ENCODE measurements around the gene DAD1. TPM values are rescaled to one million over a fixed set of nuclear protein-coding genes. Genes with fewer than 3 reads are reported as not detected.
A peak's percentile ranks its signal among the peaks of the same experiment; 100 is the strongest.
"Not testable (repeated sequence)": the region's sequence is repeated elsewhere in the genome, so short reads cannot be mapped to it uniquely, and the experiment has no call there.

Gene DAD1
- total RNA-seq, 2 donors from 2014 or later = 176 to 193 TPM

- WGBS, 2 experiments (ENCODE audit: insufficient coverage in 1 of 2, insufficient read length in 1 of 2) = 4 to 6% methylated on average over 13 to 16 of the region's 17 CpGs
- Histone ChIP-seq H3K27me3 (ENCODE audit: control insufficient read depth, insufficient read depth, low read length, poor library complexity, severe bottlenecking) (no peaks in the 10 kb centered on the region), H3K9me3 (ENCODE audit: control insufficient read depth, low read length) (no peaks in the 10 kb centered on the region), H3K4me3 (ENCODE audit: low read length) (peak overlapping the region; percentile 99), H3K4me1 (ENCODE audit: control insufficient read depth, insufficient read depth, low read length) (peaks cover 1% of the 10 kb centered on the region), H3K36me3 (ENCODE audit: control insufficient read depth, insufficient read depth, low read length) (peaks cover 27% of the 10 kb centered on the region), H3K9ac (ENCODE audit: extremely low read depth, low read length, poor library complexity, severe bottlenecking) (peak overlapping the region; percentile 84), H3K27ac (ENCODE audit: low read depth, low read length) (peak overlapping the region; percentile 12)
- H3K9me3 Mint-ChIP-seq = no peaks in the 10 kb centered on the region
- TF ChIP-seq CTCF (conservative IDR thresholded peaks at IDR 0.05) = no peak
- H3K27me3 Mint-ChIP-seq (ENCODE audit: insufficient read depth) = no peaks in the 10 kb centered on the region
- peak overlapping the region; percentile 97 for H3K27ac Mint-ChIP-seq
- H3K4me3 Mint-ChIP-seq = peak overlapping the region; percentile 96
- peaks cover 23% of the 10 kb centered on the region for H3K36me3 Mint-ChIP-seq (ENCODE audit: low read depth)
- H3K4me1 Mint-ChIP-seq = peaks cover 55% of the 10 kb centered on the region
- DNase-seq = no peak
Observed at GRCh38 chr14:22588526-22589095, 413 bp downstream of the DAD1 start.

GRCh38 chr14:22587677-22588422 is 1.2 kb downstream of the DAD1 start:
- H3K4me1 Mint-ChIP-seq = peaks cover 49% of the 10 kb centered on the region
- not testable (repeated sequence) for H3K9me3 ChIP-seq (ENCODE audit: control insufficient read depth, low read length); H3K9me3 Mint-ChIP-seq; H3K4me1 ChIP-seq (ENCODE audit: control insufficient read depth, insufficient read depth, low read length); DNase-seq; H3K27me3 Mint-ChIP-seq (ENCODE audit: insufficient read depth); H3K27ac ChIP-seq (ENCODE audit: low read depth, low read length); H3K27me3 ChIP-seq (ENCODE audit: control insufficient read depth, insufficient read depth, low read length, poor library complexity, severe bottlenecking)
- Histone ChIP-seq H3K4me3 (ENCODE audit: low read length) (peak overlapping the region; percentile 99), H3K9ac (ENCODE audit: extremely low read depth, low read length, poor library complexity, severe bottlenecking) (peak overlapping the region; percentile 84), H3K36me3 (ENCODE audit: control insufficient read depth, insufficient read depth, low read length) (peaks cover 32% of the 10 kb centered on the region)
- WGBS, 2 experiments (ENCODE audit: insufficient coverage in 1 of 2, insufficient read length in 1 of 2) = 84 to 90% methylated on average over 8 to 10 of the region's 10 CpGs
- peaks cover 30% of the 10 kb centered on the region for H3K36me3 Mint-ChIP-seq (ENCODE audit: low read depth)
- H3K27ac Mint-ChIP-seq = peak overlapping the region; percentile 97
- peak overlapping the region; percentile 96 for H3K4me3 Mint-ChIP-seq

GRCh38 chr14:22587247-22587646 is 1.8 kb downstream of the DAD1 start:
- H3K9me3 Mint-ChIP-seq = no peaks in the 10 kb centered on the region
- H3K4me3 Mint-ChIP-seq = peak overlapping the region; percentile 96
- H3K4me1 Mint-ChIP-seq = peaks cover 43% of the 10 kb centered on the region
- H3K27me3 Mint-ChIP-seq (ENCODE audit: insufficient read depth) = no peaks in the 10 kb centered on the region
- WGBS, 2 experiments (ENCODE audit: insufficient coverage in 1 of 2, insufficient read length in 1 of 2) = 94 to 97% methylated on average over 4 to 5 of the region's 5 CpGs
- no peaks in the 10 kb centered on the region for H3K4me1 ChIP-seq (ENCODE audit: control insufficient read depth, insufficient read depth, low read length)
- no peaks in the 10 kb centered on the region for H3K9me3 ChIP-seq (ENCODE audit: control insufficient read depth, low read length)
- no peaks in the 10 kb centered on the region for H3K27me3 ChIP-seq (ENCODE audit: control insufficient read depth, insufficient read depth, low read length, poor library complexity, severe bottlenecking)
- H3K27ac ChIP-seq (ENCODE audit: low read depth, low read length) = no peak overlapping the region
- DNase-seq = no peak
- no peak overlapping the region for H3K9ac ChIP-seq (ENCODE audit: extremely low read depth, low read length, poor library complexity, severe bottlenecking)
- no peak for TF ChIP-seq CTCF (conservative IDR thresholded peaks at IDR 0.05)
- peaks cover 32% of the 10 kb centered on the region for H3K36me3 Mint-ChIP-seq (ENCODE audit: low read depth)
- H3K4me3 ChIP-seq (ENCODE audit: low read length) = peak overlapping the region; percentile 99
- H3K36me3 ChIP-seq (ENCODE audit: control insufficient read depth, insufficient read depth, low read length) = peaks cover 32% of the 10 kb centered on the region
- H3K27ac Mint-ChIP-seq = no peak overlapping the region

All from endodermal cell (in vitro differentiated cells).